COLO668 (cell line): ENCODE data around the gene ADGRL3.

Source experiments
- DNase-seq: peaks from one replicate; lab custom pipeline; 2025; ENCODE audit not compliant: unreplicated experiment; lab: John Stamatoyannopoulos, UW

ADGRL3 gene

GRCh38 chr4:61407642-61408618 is 207.8 kb downstream of the ADGRL3 start:
- DNase-seq, result no peak

GRCh38 chr4:61408861-61409260 is 208.7 kb downstream of the ADGRL3 start:
- DNase-seq, result no peak

GRCh38 chr4:61411241-61411640 is 211.1 kb downstream of the ADGRL3 start:
- DNase-seq, result no peak

- DNase-seq, result no peak
These were observed 225.2 kb downstream of the ADGRL3 start for GRCh38 chr4:61425315-61425714.

GRCh38 chr4:61426229-61426628 is 226.1 kb downstream of the ADGRL3 start:
- no peak for DNase-seq

- no peak for DNase-seq
These were observed 227.1 kb downstream of the ADGRL3 start for GRCh38 chr4:61427099-61427817.

- DNase-seq, result no peak
These were observed 227.8 kb downstream of the ADGRL3 start for GRCh38 chr4:61427818-61428495.

- no peak for DNase-seq
These were observed 228.8 kb downstream of the ADGRL3 start for GRCh38 chr4:61428950-61429349.

GRCh38 chr4:61431131-61431530 is 231.0 kb downstream of the ADGRL3 start:
- no peak for DNase-seq

- DNase-seq, result no peak
These were observed 237.8 kb downstream of the ADGRL3 start for GRCh38 chr4:61437923-61438322.

GRCh38 chr4:61440321-61440720 is 240.2 kb downstream of the ADGRL3 start:
- DNase-seq, result no peak

- no peak for DNase-seq
These were observed 242.8 kb downstream of the ADGRL3 start for GRCh38 chr4:61442936-61443335.

- DNase-seq, result no peak
These were observed 243.8 kb downstream of the ADGRL3 start for GRCh38 chr4:61443813-61444510.

GRCh38 chr4:61445374-61446063 is 245.4 kb downstream of the ADGRL3 start:
- DNase-seq, result no peak

- no peak for DNase-seq
These were observed 246.8 kb downstream of the ADGRL3 start for GRCh38 chr4:61446941-61447340.

- DNase-seq, result no peak
These were observed 247.8 kb downstream of the ADGRL3 start for GRCh38 chr4:61447918-61448317.

- no peak for DNase-seq
These were observed 251.8 kb downstream of the ADGRL3 start for GRCh38 chr4:61451935-61452334.

GRCh38 chr4:61461956-61462355 is 261.8 kb downstream of the ADGRL3 start:
- DNase-seq, result no peak

GRCh38 chr4:61462451-61463326 is 262.6 kb downstream of the ADGRL3 start:
- no peak for DNase-seq
